Choroid plexus epithelial cell (primary cell): ENCODE results near the gene RBBP8NL.
A peak's percentile ranks its signal among the peaks of the same experiment; 100 is the strongest.

ENCODE experiments used
- DNase-seq: peaks from one replicate; pipeline ENCODE4 v3.0.0-alpha.2; 2010; ENCODE audit warnings: low read depth
- H3K4me3 ChIP-seq: 2 replicates; pipeline ENCODE4 v1.5.1; 2011; ENCODE audit warnings: low read depth, mild to moderate bottlenecking, control low read depth, low read length, moderate library complexity
- CTCF ChIP-seq: conservative IDR thresholded peaks from 2 replicates; pipeline ENCODE4 v1.5.1; 2011; ENCODE audit warnings: low read depth, mild to moderate bottlenecking, control low read depth, inconsistent platforms, low read length, moderate library complexity

The RBBP8NL gene

GRCh38 chr20:62449951-62450691, 22.8 kb upstream of the RBBP8NL start:
- peak; percentile 37 for TF ChIP-seq CTCF
- H3K4me3 ChIP-seq: no peak overlapping the region
- no peak for DNase-seq

- no peak for DNase-seq
- TF ChIP-seq CTCF: no peak
- H3K4me3 ChIP-seq: no peak overlapping the region
Observed at GRCh38 chr20:62448788-62449187, 21.4 kb upstream of the RBBP8NL start.

GRCh38 chr20:62448038-62448437, 20.7 kb upstream of the RBBP8NL start:
- DNase-seq: no peak
- TF ChIP-seq CTCF: no peak
- no peak overlapping the region for H3K4me3 ChIP-seq

GRCh38 chr20:62446888-62447869, 19.8 kb upstream of the RBBP8NL start:
- DNase-seq: no peak
- no peak for TF ChIP-seq CTCF
- H3K4me3 ChIP-seq: no peak overlapping the region

GRCh38 chr20:62446481-62446880, 19.1 kb upstream of the RBBP8NL start:
- DNase-seq: no peak
- TF ChIP-seq CTCF: no peak
- no peak overlapping the region for H3K4me3 ChIP-seq

- no peak overlapping the region for H3K4me3 ChIP-seq
- no peak for TF ChIP-seq CTCF
- DNase-seq: no peak
Observed at GRCh38 chr20:62445553-62446340, 18.4 kb upstream of the RBBP8NL start.
